HCT116 (cell line): ENCODE data around the gene PRAMEF7.
"Not testable (repeated sequence)": the region's sequence is repeated elsewhere in the genome, so short reads cannot be mapped to it uniquely, and the experiment has no call there.

Experiments
- ATF3 ChIP-seq: IDR thresholded peaks from 2 replicates; pipeline ENCODE4 v1.6.1; 2012
- CTCF ChIP-seq, 3 experiments: fragments of 200-600 bp in 1 of 3; sonication (generic) in 1 of 3; IDR thresholded peaks in 2 of 3; conservative IDR thresholded peaks in 1 of 3; 2 replicates each; pipeline ENCODE4 v1.5.1; 2012 to 2017; ENCODE audit warnings: low read depth in 2 of 3, low read length in 2 of 3, antibody characterized with exemption in 1 of 3, borderline replicate concordance in 1 of 3, control low read depth in 1 of 3, mild to moderate bottlenecking in 1 of 3, mixed read lengths in 1 of 3, mixed run types in 1 of 3, moderate library complexity in 1 of 3; ENCODE audit not compliant: insufficient read depth in 1 of 3
- EZH2 ChIP-seq: fragments of 200-600 bp; sonication (generic); IDR thresholded peaks from 2 replicates; pipeline ENCODE4 v1.6.1; 2017; ENCODE audit warnings: antibody characterized with exemption, mixed run types
- MAX ChIP-seq: IDR thresholded peaks from 2 replicates; pipeline ENCODE4 v1.6.1; 2012
- RAD21 ChIP-seq: IDR thresholded peaks from 2 replicates; pipeline ENCODE4 v1.6.1; 2012; ENCODE audit warnings: low read depth, mild to moderate bottlenecking
- SRF ChIP-seq: IDR thresholded peaks from 2 replicates; pipeline ENCODE4 v1.6.1; 2012; ENCODE audit warnings: low read depth
- TCF7L2 ChIP-seq: IDR thresholded peaks from 2 replicates; pipeline ENCODE4 v1.7.0; 2011; ENCODE audit warnings: borderline replicate concordance, inconsistent platforms; ENCODE audit not compliant: insufficient read depth, insufficient read length; ENCODE audit errors: extremely low read depth

- not testable (repeated sequence) for TF ChIP-seq TCF7L2; MAX; CTCF (IDR thresholded peaks at IDR 0.05 in 2 of 3, conservative IDR thresholded peaks at IDR 0.05 in 1 of 3; ENCODE audit: borderline replicate concordance in 1 of 3, insufficient read depth in 1 of 3, low read depth in 2 of 3, low read length in 2 of 3); RAD21; EZH2; ATF3; SRF
These were observed 12.4 kb upstream of the PRAMEF7 start for GRCh38 chr1:12903793-12904572.
